Right cardiac atrium (tissue), 5 donors: ENCODE measurements around the gene TFCP2L1. TPM values are rescaled to one million over a fixed set of nuclear protein-coding genes. Genes with fewer than 3 reads are reported as not detected.

ENCODE experiments used
- polyA plus RNA-seq: library from polyadenylated mRNA; stranded (reverse); fragments of 200-250 nt; gene quantifications from one replicate; pipeline ENCODE4 v1.2.3, GENCODE V29; 2013
- total RNA-seq, 4 donors: library from RNA; stranded (reverse); fragmentation: NEBNext Ultra II Directional; extraction: Animal tissue kit (Norgen Biotek cat#: 25700); gene quantifications; one replicate each; pipeline ENCODE4 v1.2.1, GENCODE V29; 2021
- donor health status: healthy with polysubstance abuse.
- donor health status: DM: no; HTN: yes; CAD: no.
- donor health status: DM: no; HTN: no; CAD: no.
- donor health status: DM: no; HTN: yes; CAD: no; lungs with severe emphysema.
- donor health status: DM: yes; HTN: yes; CAD: no.

TFCP2L1 gene
- total and polyA plus RNA-seq, 5 donors, result 0.11 to 0.88 (median 0.38) TPM

Other genes with a start within 250 kb of the TFCP2L1 start
- 10 to 100 TPM in 1 of 4 donors, not detected in 3; 12.7 TPM for gene RNU4ATAC, start 245.7 kb upstream of the TFCP2L1 start, total RNA-seq
- gene RNU4ATAC, start 245.7 kb upstream of the TFCP2L1 start, polyA plus RNA-seq, result not detected